K562 (cell line): ENCODE results near the gene EPHB3. TPM values are rescaled to one million over a fixed set of nuclear protein-coding genes. Genes with fewer than 3 reads are reported as not detected.

Experiments used
- ATAC-seq: fragments of 200-7000 bp; cut with Tn5 transposase; 3 replicates; pipeline ENCODE4 v1.9.1; 2020; ENCODE audit warnings: moderate library complexity
- BruUV-seq: library from RNA; stranded (reverse); fragments of 400-500 nt; replicated peaks from 2 replicates; lab custom pipeline; 2021; lab: Mats Ljungman, UMichigan
- CTCF ChIA-PET: fragments of 300-600 bp; formaldehyde crosslinking; extraction: SDS; loops from one replicate; lab custom pipeline; 2021; ENCODE audit warnings: low intra/inter-chr PET ratio; lab: Yijun Ruan, JAX
- POLR2A ChIA-PET: fragments of 300-600, 350-650 bp; sonication (Branson Sonifier 250); formaldehyde crosslinking; extraction: SDS; loops from one replicate; lab custom pipeline; 2021; ENCODE audit warnings: antibody characterized with exemption, inconsistent platforms; lab: Yijun Ruan, JAX
- DNase-seq, 4 experiments: peaks; one replicate each; pipeline versions ENCODE4 v3.0.0 to v3.0.0-alpha.2; 2011 to 2018; ENCODE audit warnings: low spot score in 3 of 4, mixed read lengths in 3 of 4; ENCODE audit errors: extremely low read depth in 1 of 4
- FAIRE-seq: peaks from 2 replicates; lab custom pipeline; 2011; peaks lifted over from hg19 to GRCh38; lab: Jason Lieb, UNC
- H2AFZ ChIP-seq: 2 replicates; pipeline ENCODE4 v1.6.0; 2011; ENCODE audit warnings: low read depth, low read length, control low read depth, inconsistent platforms
- H3K27ac ChIP-seq: fragments of 200-600 bp; 3 replicates; pipeline ENCODE4 v1.8.0; 2011; ENCODE audit warnings: low read depth, mild to moderate bottlenecking, control low read depth, inconsistent platforms, low read length, moderate library complexity, mixed read lengths; ENCODE audit errors: extremely low read depth
- H3K27me3 ChIP-seq, 2 experiments: fragments of 300-600 bp in 1 of 2; 2 replicates in 1 of 2; 3 replicates in 1 of 2; pipeline versions ENCODE4 v1.6.0 to v1.8.0; 2011; ENCODE audit warnings: inconsistent platforms in 2 of 2, low read length in 2 of 2, mild to moderate bottlenecking in 1 of 2, mixed read lengths in 1 of 2, moderate library complexity in 1 of 2; ENCODE audit not compliant: control insufficient read depth in 2 of 2, insufficient read depth in 2 of 2
- H3K36me3 ChIP-seq: fragments of 300-600 bp; 3 replicates; pipeline ENCODE4 v1.8.0; 2011; ENCODE audit warnings: mild to moderate bottlenecking, low read length, inconsistent platforms; ENCODE audit not compliant: control insufficient read depth, insufficient read depth
- H3K4me1 ChIP-seq, 2 experiments: fragments of 200-600 bp in 1 of 2; replicated peaks in 1 of 2; 2 replicates in 1 of 2; 3 replicates in 1 of 2; pipeline versions ENCODE4 v1.5.1 to v1.8.0; 2011; ENCODE audit warnings: inconsistent platforms in 2 of 2, low read length in 2 of 2, mild to moderate bottlenecking in 1 of 2, mixed read lengths in 1 of 2, moderate library complexity in 1 of 2; ENCODE audit not compliant: control insufficient read depth in 2 of 2, insufficient read depth in 2 of 2
- H3K4me2 ChIP-seq: 2 replicates; pipeline ENCODE4 v1.6.1; 2011; ENCODE audit warnings: low read length, control low read depth, inconsistent platforms, mixed read lengths; ENCODE audit not compliant: insufficient read depth
- H3K4me3 ChIP-seq: fragments of 200-600 bp; sonication (generic), shearing (Covaris generic); 2 replicates; pipeline ENCODE4 v1.5.1; 2016; ENCODE audit warnings: control low read depth, inconsistent platforms
- H3K79me2 ChIP-seq: fragments of 200-600 bp; 3 replicates; pipeline ENCODE4 v1.8.0; 2011; ENCODE audit warnings: low read length, inconsistent platforms; ENCODE audit not compliant: control insufficient read depth, insufficient read depth
- H3K9ac ChIP-seq, 2 experiments: 2 replicates each; pipeline versions ENCODE4 v1.6.0 to v1.6.1; 2011; ENCODE audit warnings: low read depth in 2 of 2, low read length in 2 of 2, control low read depth in 1 of 2, inconsistent platforms in 1 of 2, mild to moderate bottlenecking in 1 of 2, mixed read lengths in 1 of 2; ENCODE audit not compliant: insufficient read depth in 1 of 2
- H3K9me1 ChIP-seq: one replicate; pipeline ENCODE4 v1.6.0; 2011; ENCODE audit warnings: inconsistent platforms, mild to moderate bottlenecking, low read length, moderate library complexity; ENCODE audit not compliant: control insufficient read depth, insufficient read depth
- H3K9me3 ChIP-seq: replicated peaks from 2 replicates; pipeline ENCODE4 v1.5.1; 2011; ENCODE audit warnings: low read depth, low read length, inconsistent platforms; ENCODE audit not compliant: control insufficient read depth, insufficient read depth
- H4K20me1 ChIP-seq: replicated peaks from 2 replicates; pipeline ENCODE4 v1.6.1; 2011; ENCODE audit warnings: low read length, inconsistent platforms, mixed read lengths; ENCODE audit not compliant: control insufficient read depth, insufficient read depth
- BACH1 ChIP-seq: fragments of 200-800 bp; sonication (Bioruptor generic); IDR thresholded peaks from 2 replicates; pipeline ENCODE4 v1.6.1; 2016; ENCODE audit warnings: missing genetic modification characterization, missing compliant biosample characterization
- BCL6 ChIP-seq: fragments of 250-450 bp; sonication (Bioruptor Pico); IDR thresholded peaks from 2 replicates; pipeline ENCODE4 v1.4.0; 2020
- CGGBP1 ChIP-seq: fragments of 250-450 bp; sonication (Bioruptor Pico); IDR thresholded peaks from 2 replicates; pipeline ENCODE4 v1.9.0; 2021; ENCODE audit warnings: mild to moderate bottlenecking
- COPS2 ChIP-seq: fragments of 450-650 bp; conservative IDR thresholded peaks from 2 replicates; pipeline ENCODE4 v1.6.1; 2016; ENCODE audit warnings: mild to moderate bottlenecking, moderate library complexity
- FOXJ3 ChIP-seq: sonication (generic); formaldehyde crosslinking; IDR thresholded peaks from 2 replicates; pipeline ENCODE4 v1.4.0; 2020; ENCODE audit warnings: mild to moderate bottlenecking, missing genetic modification reagents
- FOXM1 ChIP-seq, 2 experiments: fragments of 450-650 bp in 1 of 2; sonication (generic) in 1 of 2; formaldehyde crosslinking in 1 of 2; IDR thresholded peaks; 2 replicates each; pipeline versions ENCODE4 v1.6.1 to v1.9.0; 2017 to 2022; ENCODE audit warnings: low read depth in 2 of 2, mild to moderate bottlenecking in 2 of 2, missing genetic modification reagents in 1 of 2, moderate library complexity in 1 of 2
- HLTF ChIP-seq: fragments of 450-650 bp; IDR thresholded peaks from 2 replicates; pipeline ENCODE4 v1.6.1; 2016
- ID3 ChIP-seq, 2 experiments: fragments of 250-450 bp in 1 of 2; fragments of 450-650 bp in 1 of 2; sonication (Bioruptor Pico) in 1 of 2; IDR thresholded peaks; 2 replicates each; pipeline versions ENCODE4 v1.6.1 to v1.8.0; 2016 to 2021; ENCODE audit warnings: mild to moderate bottlenecking in 2 of 2, moderate library complexity in 2 of 2, missing compliant biosample characterization in 1 of 2, missing genetic modification characterization in 1 of 2
- KLF13 ChIP-seq: fragments of 450-650 bp; IDR thresholded peaks from 2 replicates; pipeline ENCODE4 v1.6.1; 2016; ENCODE audit warnings: missing genetic modification characterization, low read depth, mild to moderate bottlenecking, missing compliant biosample characterization, moderate library complexity, borderline replicate concordance
- SAFB2 ChIP-seq: fragments of 200-400 bp; formaldehyde crosslinking; IDR thresholded peaks from 2 replicates; pipeline ENCODE4 v1.6.1; 2018; ENCODE audit warnings: borderline replicate concordance, low read length, low read depth, moderate library complexity; ENCODE audit not compliant: severe bottlenecking
- STAG1 ChIP-seq: sonication (generic); formaldehyde crosslinking; IDR thresholded peaks from 2 replicates; pipeline ENCODE4 v1.5.0; 2020; ENCODE audit warnings: missing genetic modification reagents, borderline replicate concordance
- TEAD4 ChIP-seq, 2 experiments: sonication (generic) in 1 of 2; formaldehyde crosslinking in 1 of 2; IDR thresholded peaks; 2 replicates each; pipeline versions ENCODE4 v1.6.1 to v1.8.0; 2012 to 2022; ENCODE audit warnings: borderline replicate concordance in 1 of 2, inconsistent platforms in 1 of 2, low read length in 1 of 2, mild to moderate bottlenecking in 1 of 2, missing genetic modification reagents in 1 of 2
- THRAP3 ChIP-seq: fragments of 450-650 bp; IDR thresholded peaks from 2 replicates; pipeline ENCODE4 v1.6.1; 2016; ENCODE audit warnings: mild to moderate bottlenecking, inconsistent platforms, borderline replicate concordance
- YBX1 ChIP-seq: fragments of 450-650 bp; IDR thresholded peaks from 2 replicates; pipeline ENCODE4 v1.7.1; 2016; ENCODE audit warnings: mild to moderate bottlenecking
- ZNF764 ChIP-seq: fragments of 250-450 bp; sonication (Bioruptor Pico); IDR thresholded peaks from 2 replicates; pipeline ENCODE4 v1.4.0; 2020; ENCODE audit warnings: low read depth, mild to moderate bottlenecking, moderate library complexity
- ZNF785 ChIP-seq: fragments of 250-450 bp; sonication (Bioruptor Pico); IDR thresholded peaks from 2 replicates; pipeline ENCODE4 v1.4.0; 2020; ENCODE audit warnings: mild to moderate bottlenecking
- WGBS: fragments of 100-300 bp; shearing (Covaris generic); methylation state at CpG from one replicate; pipeline ENCODE4 v1.1.6; 2016; ENCODE audit warnings: low coverage, mixed read lengths; ENCODE audit not compliant: insufficient coverage; ENCODE audit errors: missing lambda C conversion rate; 5-methylcytosine and 5-hydroxymethylcytosine counted together
- in situ Hi-C: fragments of 300-500 bp; cut with MboI; formaldehyde crosslinking; loops from 4 replicates; pipeline ENCODE4 v1.15.0; 2018; ENCODE audit warnings: inconsistent platforms, mixed read lengths
- intact Hi-C: fragments of 100-400 bp; cut with micrococcal nuclease; formaldehyde crosslinking; loops from 2 replicates; pipeline ENCODE4 v1.14.2; 2022
- polyA plus RNA-seq, 8 experiments: library from polyadenylated mRNA; depleted of rRNA in 4 of 8; stranded (reverse) in 5 of 8; unstranded in 3 of 8; fragments of >200 nt; fragmentation: Nextera tagmentation in 2 of 8; fragmentation: Illumina TruSeq in 1 of 8; extraction: Ambion mirVana in 2 of 8; extraction: Trizol in 1 of 8; gene quantifications; 2 replicates each; pipeline versions ENCODE4 v1.2.1 to v1.2.3, GENCODE V29; 2011 to 2014; ENCODE audit warnings: inconsistent platforms in 1 of 8, missing spikeins in 1 of 8
- total RNA-seq, 7 experiments: library from RNA; depleted of rRNA in 6 of 7; stranded (reverse); fragments of >200 nt in 6 of 7; fragmentation: Illumina TruSeq in 2 of 7; extraction: Trizol in 2 of 7; gene quantifications; 2 replicates each; pipeline versions ENCODE4 v1.2.1 to v1.2.3, GENCODE V29; 2011 to 2021; ENCODE audit warnings: low replicate concordance in 1 of 7
- TF ChIP-seq, protein P1 (sequence below), 2 experiments: fragments of 150-350 bp in 1 of 2; IDR thresholded peaks; 2 replicates each; pipeline ENCODE4 v1.6.1; 2012 to 2016; ENCODE audit warnings: low read depth in 2 of 2, low read length in 2 of 2, mild to moderate bottlenecking in 1 of 2, moderate library complexity in 1 of 2
- TF ChIP-seq, protein P2 (sequence below): sonication (generic); formaldehyde crosslinking; IDR thresholded peaks from 2 replicates; pipeline ENCODE4 v1.8.0; 2022; ENCODE audit warnings: mild to moderate bottlenecking, missing genetic modification reagents

EPHB3 gene
- total and polyA plus RNA-seq, 9 of the 15 experiments (the other 6 are each of a cell fraction or from before 2014, with no cell fraction given): not detected

GRCh38 chr3:184514171-184514490 is 47.5 kb upstream of the EPHB3 start:
- Histone ChIP-seq H3K9me3 (no peaks in the 10 kb centered on the region), H3K9ac (peak overlapping the region in 1 of 2 experiments; percentile 65; a peak in 1 of 4 replicates), H3K9me1 (no peaks in the 10 kb centered on the region), H3K4me3 (no peak overlapping the region), H3K36me3 (no peaks in the 10 kb centered on the region), H3K4me2 (no peak overlapping the region), H3K79me2 (no peaks in the 10 kb centered on the region), H3K27ac (no peak overlapping the region), H2AFZ (no peak overlapping the region), H3K27me3 (peaks cover 6 to 29% of the 10 kb centered on the region in 2 experiments; a peak in 3 of 5 replicates), H4K20me1 (no peaks in the 10 kb centered on the region), H3K4me1 (peaks cover 0 to 10% of the 10 kb centered on the region in 2 experiments; a peak in 2 of 5 replicates)
- no peak for FAIRE-seq
- intact Hi-C loops (no loop called here), in situ Hi-C loops (no loop called here)
- no peak; the same call in 2 of the 3 replicates for ATAC-seq
- DNase-seq: no peak
- ChIA-PET CTCF (interaction anchor here (0.8 to 1.1 kb wide), 2 partner anchors 39 to 142 kb away, joined by 3 read pairs; no protein-coding TSS in a partner anchor), POLR2A (interaction anchor here (0.6 to 1.5 kb wide), 4 partner anchors 11 to 142 kb away, joined by 3 to 6 read pairs (median 4); no protein-coding TSS in a partner anchor)
- BruUV-seq: no TSS peak
- 5% methylated on average over 10 of the region's 10 CpGs for WGBS
- TF ChIP-seq YBX1 (no peak), THRAP3 (no peak), ID3 (CRISPR knock-in tag; IDR thresholded peaks at IDR 0.05) (no peak), ID3 (tag; IDR thresholded peaks at IDR 0.05) (no peak), ZNF764 (CRISPR knock-in tag) (no peak), CGGBP1 (CRISPR knock-in tag) (no peak), TEAD4 (IDR thresholded peaks at IDR 0.05; ENCODE audit: low read length) (no peak), TEAD4 (CRISPR knock-in tag; IDR thresholded peaks at IDR 0.05; ENCODE audit: borderline replicate concordance) (no peak), FOXM1 (IDR thresholded peaks at IDR 0.05; ENCODE audit: low read depth) (no peak), FOXM1 (CRISPR knock-in tag; IDR thresholded peaks at IDR 0.05; ENCODE audit: low read depth) (no peak), SAFB2 (no peak), STAG1 (CRISPR knock-in tag) (no peak), BCL6 (CRISPR knock-in tag) (no peak), BACH1 (tag) (no peak), FOXJ3 (CRISPR knock-in tag) (no peak), ZNF785 (CRISPR knock-in tag) (no peak), COPS2 (no peak), HLTF (no peak), KLF13 (tag) (no peak)
- TF ChIP-seq, protein P1, sequence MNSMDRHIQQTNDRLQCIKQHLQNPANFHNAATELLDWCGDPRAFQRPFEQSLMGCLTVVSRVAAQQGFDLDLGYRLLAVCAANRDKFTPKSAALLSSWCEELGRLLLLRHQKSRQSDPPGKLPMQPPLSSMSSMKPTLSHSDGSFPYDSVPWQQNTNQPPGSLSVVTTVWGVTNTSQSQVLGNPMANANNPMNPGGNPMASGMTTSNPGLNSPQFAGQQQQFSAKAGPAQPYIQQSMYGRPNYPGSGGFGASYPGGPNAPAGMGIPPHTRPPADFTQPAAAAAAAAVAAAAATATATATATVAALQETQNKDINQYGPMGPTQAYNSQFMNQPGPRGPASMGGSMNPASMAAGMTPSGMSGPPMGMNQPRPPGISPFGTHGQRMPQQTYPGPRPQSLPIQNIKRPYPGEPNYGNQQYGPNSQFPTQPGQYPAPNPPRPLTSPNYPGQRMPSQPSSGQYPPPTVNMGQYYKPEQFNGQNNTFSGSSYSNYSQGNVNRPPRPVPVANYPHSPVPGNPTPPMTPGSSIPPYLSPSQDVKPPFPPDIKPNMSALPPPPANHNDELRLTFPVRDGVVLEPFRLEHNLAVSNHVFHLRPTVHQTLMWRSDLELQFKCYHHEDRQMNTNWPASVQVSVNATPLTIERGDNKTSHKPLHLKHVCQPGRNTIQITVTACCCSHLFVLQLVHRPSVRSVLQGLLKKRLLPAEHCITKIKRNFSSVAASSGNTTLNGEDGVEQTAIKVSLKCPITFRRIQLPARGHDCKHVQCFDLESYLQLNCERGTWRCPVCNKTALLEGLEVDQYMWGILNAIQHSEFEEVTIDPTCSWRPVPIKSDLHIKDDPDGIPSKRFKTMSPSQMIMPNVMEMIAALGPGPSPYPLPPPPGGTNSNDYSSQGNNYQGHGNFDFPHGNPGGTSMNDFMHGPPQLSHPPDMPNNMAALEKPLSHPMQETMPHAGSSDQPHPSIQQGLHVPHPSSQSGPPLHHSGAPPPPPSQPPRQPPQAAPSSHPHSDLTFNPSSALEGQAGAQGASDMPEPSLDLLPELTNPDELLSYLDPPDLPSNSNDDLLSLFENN (IDR thresholded peaks at IDR 0.05; ENCODE audit: low read depth in 2 of 2, low read length in 2 of 2): no peak
- TF ChIP-seq, protein P2, sequence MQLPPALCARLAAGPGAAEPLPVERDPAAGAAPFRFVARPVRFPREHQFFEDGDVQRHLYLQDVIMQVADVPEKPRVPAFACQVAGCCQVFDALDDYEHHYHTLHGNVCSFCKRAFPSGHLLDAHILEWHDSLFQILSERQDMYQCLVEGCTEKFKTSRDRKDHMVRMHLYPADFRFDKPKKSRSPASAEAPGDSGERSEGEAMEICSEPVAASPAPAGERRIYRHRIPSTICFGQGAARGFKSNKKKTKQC (CRISPR knock-in tag): no peak
